Limb (tissue), 2 donors: ENCODE results near the gene PSMB4.
"Not testable (repeated sequence)": the region's sequence is repeated elsewhere in the genome, so short reads cannot be mapped to it uniquely, and the experiment has no call there.

Experiments
- DNase-seq, 2 donors: peaks; one replicate each; pipeline ENCODE4 v3.0.0-alpha.2; 2016; ENCODE audit errors: extremely low spot score in 2 of 2

The PSMB4 gene

DNA sequence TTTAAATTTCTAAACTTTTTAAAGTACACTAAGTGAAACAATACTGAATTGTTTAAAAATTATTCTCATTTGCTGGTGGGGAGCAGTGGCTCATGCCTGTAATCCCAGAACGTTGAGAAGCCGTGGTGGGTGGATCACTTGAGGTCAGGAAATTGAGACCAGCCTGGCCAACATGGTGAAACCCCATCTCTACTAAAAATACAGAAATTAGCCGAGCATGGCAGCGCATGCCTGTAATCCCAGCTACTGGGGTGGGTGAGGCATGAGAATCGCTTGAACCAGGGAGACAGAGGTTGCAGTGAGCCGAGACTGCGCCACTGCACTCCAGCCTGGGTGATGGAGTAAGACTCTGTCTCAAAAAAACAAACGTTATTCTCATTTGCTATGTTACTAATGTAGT, 38.0 kb downstream of the PSMB4 start:
- DNase-seq = not testable (repeated sequence)

DNA sequence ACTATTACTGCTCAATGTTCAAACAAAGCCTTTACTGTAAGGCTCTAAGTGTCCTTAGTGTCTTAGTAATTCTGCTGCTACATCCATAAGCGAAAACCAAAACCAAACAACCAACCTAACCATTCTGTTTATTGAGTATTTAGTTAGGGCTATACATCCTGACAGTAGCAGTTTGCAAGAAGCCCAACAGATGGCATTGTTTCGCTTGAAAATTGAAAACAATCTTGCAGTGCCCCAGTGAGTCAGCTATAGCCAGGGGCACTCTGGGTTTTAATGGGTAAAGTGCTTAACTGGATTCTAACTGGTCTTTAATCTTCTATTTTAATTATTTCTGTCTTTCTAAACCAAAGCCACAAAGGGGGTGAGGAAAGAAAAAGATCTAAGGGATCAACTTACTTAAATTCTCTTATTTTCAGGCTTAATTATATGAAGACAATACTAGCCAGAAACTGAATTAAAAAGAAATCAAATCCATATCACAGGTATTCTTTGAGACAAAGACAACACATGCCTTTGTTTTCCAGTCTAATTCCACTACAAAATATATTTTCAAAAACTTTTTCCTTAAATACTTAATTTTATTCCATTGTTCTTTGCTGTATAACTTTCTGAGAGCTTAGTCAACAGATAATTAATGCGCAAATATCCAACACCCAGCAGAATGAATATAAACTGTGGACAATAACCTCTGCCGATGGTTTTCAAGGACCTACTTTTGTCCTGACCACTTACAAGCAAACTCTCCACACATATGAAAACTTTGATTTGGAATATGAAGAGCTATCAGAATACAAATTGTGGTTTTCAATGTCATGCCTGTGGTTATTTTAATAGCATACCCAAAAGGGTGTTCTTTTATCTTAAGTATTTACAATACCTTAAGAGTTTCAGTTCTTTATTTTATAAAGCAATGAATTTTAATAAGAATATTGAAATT, 44.7 kb downstream of the PSMB4 start:
- peak; percentile 32 to 63 for DNase-seq

DNA sequence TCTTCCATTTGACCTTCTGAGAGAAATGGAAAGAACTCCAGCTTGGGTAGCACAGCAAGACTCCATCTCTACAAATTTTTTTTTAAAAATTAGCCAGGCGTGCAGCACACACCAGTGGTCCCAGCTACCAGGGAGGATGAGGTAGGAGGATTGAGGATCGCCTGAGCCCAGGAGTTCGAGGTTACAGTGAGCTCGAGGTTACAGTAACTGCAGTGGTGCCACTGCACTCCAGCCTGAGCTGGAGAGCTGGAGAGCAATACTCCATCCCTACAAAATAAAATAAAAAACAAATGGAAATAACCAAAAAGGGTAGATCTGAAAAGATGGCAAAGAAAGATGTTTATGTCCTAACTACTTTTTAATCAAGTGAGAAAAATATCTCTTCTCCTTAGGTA, 45.4 kb downstream of the PSMB4 start:
- DNase-seq = no peak

DNA sequence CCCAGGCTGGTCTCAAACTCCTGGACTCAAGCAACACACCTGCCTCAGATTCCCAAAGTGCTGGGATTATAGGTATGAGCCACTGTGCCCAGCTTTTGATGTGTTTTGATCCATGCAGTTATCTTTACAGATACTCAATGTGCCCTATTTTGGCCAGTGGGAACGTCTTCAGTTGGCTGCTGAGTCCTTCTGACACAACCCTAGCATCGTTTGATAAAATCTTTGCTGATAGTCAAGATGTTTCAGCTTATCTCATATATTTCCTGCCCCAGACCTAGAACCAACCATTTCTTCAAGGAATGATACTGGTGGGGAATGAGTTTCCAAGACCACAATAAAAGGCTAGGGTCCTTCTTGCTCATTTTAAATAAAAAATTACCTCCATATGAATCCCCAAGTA, 48.3 kb downstream of the PSMB4 start:
- DNase-seq = no peak
